Suprapubic skin (tissue), 4 donors: ENCODE measurements around the gene MLYCD. TPM values are rescaled to one million over a fixed set of nuclear protein-coding genes. Genes with fewer than 3 reads are reported as not detected.

ENCODE experiments used
- DNase-seq, 2 donors: peaks; one replicate each; pipeline ENCODE4 v3.0.0-alpha.2; 2019; ENCODE audit warnings: low spot score in 2 of 2
- H3K27ac ChIP-seq: fragments of 200-600 bp; sonication (generic); one replicate; pipeline ENCODE4 v1.5.1; 2019
- H3K27me3 ChIP-seq: fragments of 200-600 bp; sonication (generic); one replicate; pipeline ENCODE4 v1.5.1; 2019
- H3K36me3 ChIP-seq: fragments of 200-600 bp; sonication (generic); one replicate; pipeline ENCODE4 v1.5.1; 2019
- H3K4me1 ChIP-seq: fragments of 200-600 bp; sonication (generic); one replicate; pipeline ENCODE4 v1.5.1; 2019
- H3K4me3 ChIP-seq: fragments of 200-600 bp; sonication (generic); one replicate; pipeline ENCODE4 v1.5.1; 2019; ENCODE audit warnings: mild to moderate bottlenecking
- H3K9me3 ChIP-seq: fragments of 200-600 bp; sonication (generic); one replicate; pipeline ENCODE4 v1.5.1; 2019
- EP300 ChIP-seq: sonication (generic); formaldehyde crosslinking; IDR thresholded peaks from one replicate; pipeline ENCODE4 v1.6.1; 2017; ENCODE audit warnings: antibody characterized with exemption
- POLR2A ChIP-seq, 2 donors: fragments of 450-650 bp; IDR thresholded peaks; one replicate each; pipeline ENCODE4 v1.6.1; 2017; ENCODE audit warnings: antibody characterized with exemption in 2 of 2, mild to moderate bottlenecking in 2 of 2, moderate library complexity in 2 of 2
- POLR2AphosphoS5 ChIP-seq, 3 donors: sonication (generic); formaldehyde crosslinking; IDR thresholded peaks; one replicate each; pipeline ENCODE4 v1.6.1; 2017; ENCODE audit warnings: antibody characterized with exemption in 3 of 3
- WGBS: methylation state at CpG from one replicate; pipeline ENCODE4 v1.1.5; 2018; 5-methylcytosine and 5-hydroxymethylcytosine counted together
- total RNA-seq, 4 donors: library from RNA; depleted of rRNA; stranded (reverse); fragments of >200 nt; gene quantifications; one replicate each; pipeline ENCODE4 v1.1.0, GENCODE V29; 2016
- TF ChIP-seq, protein P1 (sequence below), 2 donors: fragments of 200-600 bp in 1 of 2; fragments of 450-650 bp in 1 of 2; sonication (generic) in 1 of 2; IDR thresholded peaks; one replicate each; pipeline ENCODE4 v1.5.1; 2016 to 2019; ENCODE audit warnings: antibody characterized with exemption in 2 of 2, mild to moderate bottlenecking in 1 of 2, moderate library complexity in 1 of 2

Gene MLYCD
- total RNA-seq, 4 donors from 2014 or later = 4.4 to 23.7 (median 5.7) TPM

DNA sequence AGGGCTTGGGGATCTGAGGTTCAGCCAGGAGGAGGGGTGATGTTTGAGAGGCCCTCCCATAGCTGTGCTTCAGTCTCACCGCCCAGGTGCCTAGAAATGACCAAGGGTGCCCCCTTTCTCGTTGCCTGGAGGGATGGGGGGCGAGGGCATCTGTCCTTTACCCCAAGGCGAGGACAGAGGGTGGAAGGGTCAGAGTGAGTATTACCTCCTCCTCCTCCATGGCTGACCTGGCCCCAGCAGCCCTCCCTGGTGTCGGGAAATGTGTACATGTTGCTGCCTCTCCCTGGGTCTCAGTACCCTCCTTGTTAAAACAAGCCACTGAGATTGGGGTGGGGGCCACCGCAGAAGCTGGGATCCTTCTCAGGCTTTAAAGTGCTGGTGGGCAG is 71.5 kb downstream of the MLYCD start:
- no peak for DNase-seq
- no peaks in the 10 kb centered on the region for H3K9me3 ChIP-seq
- H3K27me3 ChIP-seq = peaks cover 26% of the 10 kb centered on the region
- peaks cover 8% of the 10 kb centered on the region for H3K4me1 ChIP-seq
- H3K27ac ChIP-seq = no peak overlapping the region
- peaks cover 5% of the 10 kb centered on the region for H3K36me3 ChIP-seq
- TF ChIP-seq POLR2AphosphoS5 (IDR thresholded peaks at IDR 0.05) = no peak
- H3K4me3 ChIP-seq = no peak overlapping the region
- no CpG with 5 or more reads among the region's 6 CpGs for WGBS

DNA sequence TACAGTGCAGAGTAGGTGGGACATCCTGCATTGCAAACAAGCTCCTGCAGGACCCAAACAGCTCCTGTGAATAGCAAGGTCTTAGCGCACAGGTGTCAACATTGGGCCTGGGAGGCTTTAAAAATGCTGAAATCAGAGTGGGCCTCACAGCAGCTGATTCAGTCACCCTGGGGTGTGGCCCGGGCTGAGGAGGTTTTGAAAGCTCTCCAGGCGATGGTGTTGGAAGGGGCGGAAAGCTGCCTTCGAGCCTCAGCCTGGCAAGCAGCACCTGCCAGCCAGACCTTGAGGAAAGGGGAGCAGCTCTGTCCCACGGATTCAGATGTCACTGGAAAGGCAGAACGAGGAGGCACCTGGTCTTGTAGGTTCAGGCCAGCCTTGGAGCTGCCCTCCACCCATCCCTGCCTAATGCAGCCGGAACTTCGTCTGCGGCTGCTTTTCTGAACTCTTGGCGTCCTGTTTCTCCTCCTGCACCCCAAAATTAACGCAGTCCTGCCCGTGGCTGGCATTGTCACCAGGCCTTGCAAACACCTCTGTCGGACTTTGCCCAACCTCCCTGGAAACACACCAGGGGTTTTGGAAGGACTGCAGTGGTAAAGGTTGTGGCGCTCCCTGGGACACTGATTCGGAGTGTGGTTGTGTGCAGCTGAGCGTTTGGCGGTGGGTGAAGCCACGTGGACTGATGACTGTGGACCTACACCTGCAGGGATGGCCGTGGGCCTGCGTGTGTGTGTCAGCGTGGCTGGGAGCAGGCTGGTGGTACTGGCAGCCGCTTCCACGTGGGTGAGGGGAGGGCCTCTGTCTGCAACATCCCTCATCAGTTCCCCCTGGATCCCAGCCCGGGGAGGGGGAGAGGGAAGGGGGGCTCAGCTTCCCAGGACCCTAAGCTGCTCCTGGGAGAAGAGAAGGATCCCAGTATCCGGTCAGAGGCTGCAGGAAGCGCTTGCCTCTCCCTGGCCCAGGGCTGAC is 72.5 kb downstream of the MLYCD start:
- peak in 1 of 2 donors; percentile 44 for DNase-seq

DNA sequence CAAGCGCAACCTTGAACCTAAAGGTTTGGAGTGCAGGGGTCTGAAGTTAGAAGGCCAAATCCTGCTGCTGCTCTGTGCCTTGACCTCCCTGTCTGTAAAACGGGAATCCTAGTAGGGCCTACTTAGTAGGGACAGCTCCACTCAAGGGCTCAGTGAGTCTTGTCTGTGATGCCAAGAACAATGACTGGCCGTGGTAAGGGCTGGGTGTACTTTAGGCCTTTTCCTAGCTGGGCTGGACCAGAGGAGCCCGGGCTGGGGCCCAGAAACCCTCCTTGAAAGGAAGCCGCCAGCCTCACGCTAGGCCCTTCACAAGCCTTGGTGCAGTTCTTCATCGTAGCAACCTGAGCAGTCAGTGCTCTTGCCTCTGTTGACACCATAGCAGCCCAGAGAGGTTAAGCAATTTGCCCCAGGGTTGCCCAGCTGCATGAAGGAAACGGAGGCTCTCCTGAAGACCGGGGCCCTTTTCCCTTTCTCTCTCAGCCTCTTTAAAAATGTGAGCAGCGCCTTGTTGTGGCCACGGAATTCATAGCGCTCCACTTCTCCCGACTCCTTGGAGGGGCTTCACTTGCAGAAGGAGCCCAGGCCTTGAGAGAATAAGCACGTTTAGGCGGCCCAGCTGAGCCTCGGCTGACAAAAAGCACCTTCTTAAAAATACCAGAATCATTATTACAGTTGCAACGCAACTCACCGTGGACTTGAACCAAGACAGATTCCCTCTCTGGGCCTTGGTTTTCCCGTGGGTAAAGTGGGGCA is 73.5 kb downstream of the MLYCD start:
- Histone ChIP-seq H3K36me3 (no peaks in the 10 kb centered on the region), H3K27me3 (peaks cover 31% of the 10 kb centered on the region), H3K9me3 (no peaks in the 10 kb centered on the region), H3K27ac (no peak overlapping the region), H3K4me3 (no peak overlapping the region), H3K4me1 (peaks cover 8% of the 10 kb centered on the region)
- TF ChIP-seq POLR2AphosphoS5 (IDR thresholded peaks at IDR 0.05) = no peak
- TF ChIP-seq EP300 = no peak
- no peak for TF ChIP-seq POLR2A (IDR thresholded peaks at IDR 0.05)
- TF ChIP-seq, protein P1, sequence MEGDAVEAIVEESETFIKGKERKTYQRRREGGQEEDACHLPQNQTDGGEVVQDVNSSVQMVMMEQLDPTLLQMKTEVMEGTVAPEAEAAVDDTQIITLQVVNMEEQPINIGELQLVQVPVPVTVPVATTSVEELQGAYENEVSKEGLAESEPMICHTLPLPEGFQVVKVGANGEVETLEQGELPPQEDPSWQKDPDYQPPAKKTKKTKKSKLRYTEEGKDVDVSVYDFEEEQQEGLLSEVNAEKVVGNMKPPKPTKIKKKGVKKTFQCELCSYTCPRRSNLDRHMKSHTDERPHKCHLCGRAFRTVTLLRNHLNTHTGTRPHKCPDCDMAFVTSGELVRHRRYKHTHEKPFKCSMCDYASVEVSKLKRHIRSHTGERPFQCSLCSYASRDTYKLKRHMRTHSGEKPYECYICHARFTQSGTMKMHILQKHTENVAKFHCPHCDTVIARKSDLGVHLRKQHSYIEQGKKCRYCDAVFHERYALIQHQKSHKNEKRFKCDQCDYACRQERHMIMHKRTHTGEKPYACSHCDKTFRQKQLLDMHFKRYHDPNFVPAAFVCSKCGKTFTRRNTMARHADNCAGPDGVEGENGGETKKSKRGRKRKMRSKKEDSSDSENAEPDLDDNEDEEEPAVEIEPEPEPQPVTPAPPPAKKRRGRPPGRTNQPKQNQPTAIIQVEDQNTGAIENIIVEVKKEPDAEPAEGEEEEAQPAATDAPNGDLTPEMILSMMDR (IDR thresholded peaks at IDR 0.05) = no peak
- peak in 1 of 2 donors; percentile 37 for DNase-seq
- WGBS = 80% methylated on average over 19 of the region's 19 CpGs

More for the DNA sequence above, 72.5 kb downstream of the MLYCD start:
- Histone ChIP-seq H3K4me3 (no peak overlapping the region), H3K4me1 (peaks cover 8% of the 10 kb centered on the region), H3K27ac (no peak overlapping the region), H3K9me3 (no peaks in the 10 kb centered on the region), H3K27me3 (peaks cover 31% of the 10 kb centered on the region), H3K36me3 (no peaks in the 10 kb centered on the region)
- TF ChIP-seq, protein P1 (IDR thresholded peaks at IDR 0.05) = no peak
- TF ChIP-seq POLR2A (IDR thresholded peaks at IDR 0.05) (no peak), EP300 (no peak), POLR2AphosphoS5 (IDR thresholded peaks at IDR 0.05) (no peak)
- WGBS = 77% methylated on average over 21 of the region's 27 CpGs

DNA sequence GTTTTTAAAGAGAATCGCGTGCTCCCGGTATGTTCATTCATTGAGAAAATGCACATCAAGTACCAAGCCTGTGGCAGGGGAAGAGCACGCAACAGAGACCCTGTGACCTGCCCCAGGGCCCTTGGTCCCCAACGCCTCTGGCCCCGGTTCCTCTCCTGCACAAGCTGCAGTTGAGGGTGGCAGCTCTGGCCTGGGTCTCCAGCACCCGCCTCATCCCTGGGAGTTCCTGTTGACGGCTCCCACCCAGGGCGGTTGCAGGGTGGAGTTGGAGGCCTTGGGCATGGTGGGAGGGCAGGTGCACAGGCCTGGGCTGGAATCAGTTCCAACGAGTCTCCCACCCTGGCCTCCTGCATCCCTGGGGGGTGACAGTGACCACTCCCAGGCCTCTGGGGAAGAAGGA is 74.2 kb downstream of the MLYCD start:
- peak in 1 of 2 donors; percentile 56 for DNase-seq
- H3K36me3 ChIP-seq = no peaks in the 10 kb centered on the region
- peaks cover 28% of the 10 kb centered on the region for H3K27me3 ChIP-seq
- H3K4me1 ChIP-seq = peaks cover 7% of the 10 kb centered on the region
- H3K4me3 ChIP-seq = no peak overlapping the region
- TF ChIP-seq POLR2AphosphoS5 (IDR thresholded peaks at IDR 0.05) = no peak
- TF ChIP-seq POLR2A (IDR thresholded peaks at IDR 0.05) = no peak
- TF ChIP-seq, protein P1 (IDR thresholded peaks at IDR 0.05) = no peak
- TF ChIP-seq EP300 = no peak
- no peaks in the 10 kb centered on the region for H3K9me3 ChIP-seq
- H3K27ac ChIP-seq = no peak overlapping the region
- WGBS = 63% methylated on average over 7 of the region's 10 CpGs

DNA sequence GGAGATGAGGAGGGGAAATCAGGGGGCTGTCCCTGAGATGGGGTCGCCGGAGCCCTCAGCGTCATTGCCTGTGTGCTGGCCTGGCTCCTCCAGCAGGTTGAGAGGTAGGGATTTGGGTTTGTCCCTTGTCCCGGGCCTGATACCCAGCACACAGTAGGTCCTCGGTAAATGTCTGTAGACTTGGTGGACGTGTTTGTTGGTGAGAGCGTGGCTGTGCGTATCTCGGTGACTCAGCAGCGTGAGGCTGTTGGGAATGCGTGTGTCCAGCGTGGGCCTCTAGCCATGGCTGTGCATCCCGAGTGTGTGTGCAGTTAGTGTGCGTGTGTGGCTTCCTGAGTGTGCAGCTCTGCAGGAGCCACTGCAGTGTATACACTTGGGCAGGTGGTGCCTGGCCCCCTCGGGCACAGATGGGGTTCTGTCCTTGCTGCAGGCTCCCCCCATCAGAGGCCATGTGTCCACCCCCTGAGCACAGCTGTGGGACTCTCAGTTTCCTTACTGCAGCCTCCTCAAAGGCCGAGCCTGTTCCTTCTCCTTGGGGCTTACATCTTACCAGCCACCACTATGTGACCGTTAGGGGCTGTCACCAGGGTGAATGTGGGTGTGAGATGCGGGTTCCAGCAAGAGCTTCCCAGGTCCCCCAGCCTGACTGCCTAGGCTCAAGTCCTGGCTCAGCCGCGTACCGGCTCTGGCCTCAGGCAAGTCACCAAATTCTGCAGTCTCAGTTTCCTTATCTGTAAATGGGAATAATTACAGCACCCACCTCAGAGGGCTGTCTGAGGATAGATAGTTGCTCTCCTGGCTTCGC is 74.9 kb downstream of the MLYCD start:
- Histone ChIP-seq H3K27ac (no peak overlapping the region), H3K4me1 (peaks cover 3% of the 10 kb centered on the region), H3K4me3 (no peak overlapping the region), H3K36me3 (no peaks in the 10 kb centered on the region), H3K27me3 (peaks cover 23% of the 10 kb centered on the region), H3K9me3 (no peaks in the 10 kb centered on the region)
- 81% methylated on average over 7 of the region's 22 CpGs for WGBS
- no peak for TF ChIP-seq EP300
- TF ChIP-seq POLR2AphosphoS5 (IDR thresholded peaks at IDR 0.05) = no peak
- no peak for TF ChIP-seq POLR2A (IDR thresholded peaks at IDR 0.05)
- TF ChIP-seq, protein P1 (IDR thresholded peaks at IDR 0.05) = no peak
- no peak for DNase-seq
